GM12875 (cell line): Measurements from ENCODE around the gene SRRM1.

Experiments used
- H3K4me3 ChIP-seq: one replicate; pipeline ENCODE4 v1.5.1; 2011; ENCODE audit warnings: low read depth, low read length, control low read depth
- TF ChIP-seq, protein P1 (sequence below): IDR thresholded peaks from 2 replicates; pipeline ENCODE4 v1.5.1; 2011; ENCODE audit warnings: low read depth, mild to moderate bottlenecking, control low read depth, inconsistent platforms, low read length, moderate library complexity, borderline replicate concordance; ENCODE audit not compliant: insufficient read depth

SRRM1 gene

DNA sequence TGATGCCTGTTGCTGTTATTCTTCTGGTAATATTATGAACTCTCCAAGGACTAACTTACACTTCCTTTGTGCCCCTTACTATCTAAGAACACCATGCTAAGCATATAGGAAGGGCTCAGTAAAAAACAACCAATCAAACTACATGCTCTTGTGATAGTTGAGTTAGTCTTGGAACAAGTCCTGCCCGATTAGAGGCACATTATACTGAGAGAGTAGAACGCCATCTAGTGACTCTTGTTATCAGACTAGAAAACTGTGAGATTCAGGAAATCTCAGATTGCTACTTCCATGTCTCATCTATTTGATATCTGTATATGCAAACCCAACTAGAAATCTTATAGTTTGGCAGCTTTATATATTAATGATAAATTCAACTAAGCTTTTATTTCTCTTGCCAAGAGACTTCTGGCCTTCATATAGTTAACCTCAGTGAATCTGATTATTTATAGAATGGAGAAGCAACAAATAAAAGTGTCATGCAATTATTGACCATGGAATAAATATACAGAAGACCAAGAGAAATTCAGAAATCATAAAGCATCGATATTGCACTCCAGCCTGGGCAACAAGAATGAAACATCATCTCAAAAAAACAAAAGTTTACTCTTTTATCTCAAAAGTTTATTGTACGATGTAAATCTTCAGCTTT, 7.8 kb upstream of the SRRM1 start:
- no peak overlapping the region for H3K4me3 ChIP-seq

DNA sequence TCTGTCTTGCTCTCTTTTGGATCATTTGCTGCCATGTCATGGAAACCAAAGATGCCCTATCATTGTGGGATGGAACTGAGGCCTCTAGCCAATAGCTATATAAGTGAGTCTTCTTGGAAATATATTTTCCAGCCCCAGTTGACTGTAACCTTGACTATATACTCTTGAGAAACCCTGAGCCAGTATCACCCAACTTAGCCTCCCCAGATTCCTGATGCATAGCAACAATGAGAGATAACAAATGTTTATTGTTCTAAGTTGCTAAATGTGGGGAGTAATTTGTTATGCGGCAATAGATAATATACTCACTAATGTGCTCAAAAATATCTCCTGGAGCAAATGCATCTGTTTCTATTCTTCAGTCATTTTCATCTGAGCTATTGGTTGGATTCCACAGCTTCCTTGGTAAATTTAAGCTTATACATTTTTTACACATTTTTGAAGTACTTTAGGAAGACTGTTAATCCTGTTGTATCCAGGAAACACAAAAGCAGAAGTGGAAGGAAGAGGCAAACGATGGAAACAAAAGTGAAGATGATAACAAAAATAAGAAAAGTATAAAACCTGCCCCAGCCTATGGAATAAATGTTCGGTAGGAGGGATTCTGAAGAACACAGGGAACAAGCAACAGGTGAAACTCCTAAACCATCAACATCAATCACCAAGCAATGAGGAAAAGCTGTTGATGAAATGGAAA, 6.3 kb upstream of the SRRM1 start:
- TF ChIP-seq, protein P1, sequence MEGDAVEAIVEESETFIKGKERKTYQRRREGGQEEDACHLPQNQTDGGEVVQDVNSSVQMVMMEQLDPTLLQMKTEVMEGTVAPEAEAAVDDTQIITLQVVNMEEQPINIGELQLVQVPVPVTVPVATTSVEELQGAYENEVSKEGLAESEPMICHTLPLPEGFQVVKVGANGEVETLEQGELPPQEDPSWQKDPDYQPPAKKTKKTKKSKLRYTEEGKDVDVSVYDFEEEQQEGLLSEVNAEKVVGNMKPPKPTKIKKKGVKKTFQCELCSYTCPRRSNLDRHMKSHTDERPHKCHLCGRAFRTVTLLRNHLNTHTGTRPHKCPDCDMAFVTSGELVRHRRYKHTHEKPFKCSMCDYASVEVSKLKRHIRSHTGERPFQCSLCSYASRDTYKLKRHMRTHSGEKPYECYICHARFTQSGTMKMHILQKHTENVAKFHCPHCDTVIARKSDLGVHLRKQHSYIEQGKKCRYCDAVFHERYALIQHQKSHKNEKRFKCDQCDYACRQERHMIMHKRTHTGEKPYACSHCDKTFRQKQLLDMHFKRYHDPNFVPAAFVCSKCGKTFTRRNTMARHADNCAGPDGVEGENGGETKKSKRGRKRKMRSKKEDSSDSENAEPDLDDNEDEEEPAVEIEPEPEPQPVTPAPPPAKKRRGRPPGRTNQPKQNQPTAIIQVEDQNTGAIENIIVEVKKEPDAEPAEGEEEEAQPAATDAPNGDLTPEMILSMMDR: no peak
- H3K4me3 ChIP-seq: no peak overlapping the region

More for the DNA sequence above, 7.8 kb upstream of the SRRM1 start:
- TF ChIP-seq, protein P1: peak; percentile 45; the same call in 1 of the 2 replicates

DNA sequence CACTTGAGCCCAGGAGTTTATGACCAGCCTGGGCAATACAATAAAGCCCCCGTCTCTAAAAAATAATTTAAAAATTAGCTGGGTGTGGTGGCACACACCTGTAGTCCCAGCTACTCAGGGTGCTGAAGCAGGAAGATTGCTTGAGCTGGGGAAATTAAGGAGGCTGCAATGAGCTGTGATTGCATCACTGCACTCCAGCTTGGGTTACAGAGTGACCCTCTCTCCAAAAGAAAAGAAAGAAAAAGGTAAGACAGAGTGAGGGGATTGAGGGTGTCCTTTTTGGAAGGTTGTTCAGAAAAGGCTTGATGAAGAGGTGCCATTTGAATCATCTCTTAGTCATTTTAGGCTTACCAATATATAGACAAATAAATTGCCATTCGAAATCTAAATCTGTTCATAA, 4.0 kb upstream of the SRRM1 start:
- TF ChIP-seq, protein P1: no peak
- H3K4me3 ChIP-seq: no peak overlapping the region

DNA sequence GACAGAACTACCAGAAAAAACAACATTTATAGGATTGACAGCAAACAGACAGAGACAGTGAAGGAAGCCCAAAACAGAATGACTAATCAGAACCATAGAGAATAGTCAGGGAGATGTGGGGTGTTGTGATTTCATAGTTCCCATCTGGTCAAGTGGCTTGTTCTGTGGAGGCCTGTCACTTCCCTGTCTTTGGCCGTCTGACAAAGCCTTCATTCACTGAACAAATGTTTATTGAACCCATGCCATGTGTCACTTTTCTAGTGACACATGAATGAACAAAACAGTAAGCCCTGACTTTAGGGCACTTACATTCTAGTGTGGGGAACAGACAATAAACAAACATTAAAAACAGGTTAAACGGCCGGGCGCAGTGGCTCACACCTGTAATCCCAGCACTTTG, 3.2 kb upstream of the SRRM1 start:
- H3K4me3 ChIP-seq: no peak overlapping the region
- TF ChIP-seq, protein P1: no peak

GRCh38 chr1:24640288-24640687, 2.8 kb upstream of the SRRM1 start:
- TF ChIP-seq, protein P1: no peak
- H3K4me3 ChIP-seq: no peak overlapping the region

GRCh38 chr1:24641646-24642151, 1.4 kb upstream of the SRRM1 start:
- peak overlapping the region; percentile 40 for H3K4me3 ChIP-seq
- TF ChIP-seq, protein P1: no peak
